Ovary (tissue), 3 donors: Measurements from ENCODE around the gene TMEM221.

Source experiments
- EP300 ChIP-seq: sonication (generic); formaldehyde crosslinking; IDR thresholded peaks from one replicate; pipeline ENCODE4 v1.6.1; 2017; ENCODE audit warnings: antibody characterized with exemption
- TF ChIP-seq, protein P1 (sequence below), 3 donors: fragments of 450-650 bp in 2 of 3; fragments of 200-600 bp in 1 of 3; IDR thresholded peaks; one replicate each; pipeline versions ENCODE4 v1.5.1 to v1.8.0; 2016 to 2022; ENCODE audit warnings: antibody characterized with exemption in 3 of 3, mild to moderate bottlenecking in 1 of 3
- donor health status: DM: no; HTN: no; CAD: no.

DNA sequence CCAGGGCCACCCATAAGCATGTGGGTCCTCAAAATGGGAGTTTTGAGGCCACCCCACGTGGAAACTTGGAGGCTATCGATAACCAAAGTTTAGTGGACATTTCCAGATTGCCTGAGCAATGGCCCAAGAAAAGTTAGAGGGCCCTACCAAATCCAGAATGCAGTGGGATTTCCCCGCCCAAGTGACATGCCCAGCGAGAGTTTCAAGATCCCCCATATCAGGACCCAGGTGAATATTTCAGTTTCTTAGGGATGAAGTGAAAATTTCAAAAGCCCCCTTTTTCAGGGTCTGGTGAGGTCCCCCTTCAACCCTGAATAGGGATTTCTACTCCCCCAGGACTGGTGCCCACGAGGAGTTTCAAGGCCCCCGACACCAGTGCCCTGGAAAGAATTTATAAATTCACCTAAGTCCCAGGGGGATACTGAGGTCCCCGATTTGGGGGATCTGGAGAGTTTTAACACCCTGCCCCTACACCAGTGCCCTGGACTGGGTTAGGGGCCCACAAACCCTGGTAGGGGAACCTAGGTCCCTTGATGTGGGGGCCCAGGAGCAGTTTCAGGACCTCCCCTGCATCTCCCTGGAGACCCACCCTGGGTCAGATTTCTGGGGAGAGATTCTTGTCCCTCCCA, 43.7 kb downstream of the TMEM221 start:
- TF ChIP-seq, protein P1, sequence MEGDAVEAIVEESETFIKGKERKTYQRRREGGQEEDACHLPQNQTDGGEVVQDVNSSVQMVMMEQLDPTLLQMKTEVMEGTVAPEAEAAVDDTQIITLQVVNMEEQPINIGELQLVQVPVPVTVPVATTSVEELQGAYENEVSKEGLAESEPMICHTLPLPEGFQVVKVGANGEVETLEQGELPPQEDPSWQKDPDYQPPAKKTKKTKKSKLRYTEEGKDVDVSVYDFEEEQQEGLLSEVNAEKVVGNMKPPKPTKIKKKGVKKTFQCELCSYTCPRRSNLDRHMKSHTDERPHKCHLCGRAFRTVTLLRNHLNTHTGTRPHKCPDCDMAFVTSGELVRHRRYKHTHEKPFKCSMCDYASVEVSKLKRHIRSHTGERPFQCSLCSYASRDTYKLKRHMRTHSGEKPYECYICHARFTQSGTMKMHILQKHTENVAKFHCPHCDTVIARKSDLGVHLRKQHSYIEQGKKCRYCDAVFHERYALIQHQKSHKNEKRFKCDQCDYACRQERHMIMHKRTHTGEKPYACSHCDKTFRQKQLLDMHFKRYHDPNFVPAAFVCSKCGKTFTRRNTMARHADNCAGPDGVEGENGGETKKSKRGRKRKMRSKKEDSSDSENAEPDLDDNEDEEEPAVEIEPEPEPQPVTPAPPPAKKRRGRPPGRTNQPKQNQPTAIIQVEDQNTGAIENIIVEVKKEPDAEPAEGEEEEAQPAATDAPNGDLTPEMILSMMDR (IDR thresholded peaks at IDR 0.05) = no peak
- no peak for TF ChIP-seq EP300
